ENCODE results near the gene HIBADH.

GRCh38 chr7:27514861-27515260, 147.8 kb downstream of the HIBADH start:
- no peak for TF ChIP-seq NFE2L2 (IDR thresholded peaks at IDR 0.05; ENCODE audit: low read depth, low read length)
- no peak for TF ChIP-seq CTCF (conservative IDR thresholded peaks at IDR 0.05; ENCODE audit: low read depth, low read length)
- no peak for TF ChIP-seq POLR2A (IDR thresholded peaks at IDR 0.05; ENCODE audit: low read depth, low read length)
- TF ChIP-seq MXI1 (IDR thresholded peaks at IDR 0.05; ENCODE audit: borderline replicate concordance, low read depth, low read length) = no peak
- TF ChIP-seq, protein P1, sequence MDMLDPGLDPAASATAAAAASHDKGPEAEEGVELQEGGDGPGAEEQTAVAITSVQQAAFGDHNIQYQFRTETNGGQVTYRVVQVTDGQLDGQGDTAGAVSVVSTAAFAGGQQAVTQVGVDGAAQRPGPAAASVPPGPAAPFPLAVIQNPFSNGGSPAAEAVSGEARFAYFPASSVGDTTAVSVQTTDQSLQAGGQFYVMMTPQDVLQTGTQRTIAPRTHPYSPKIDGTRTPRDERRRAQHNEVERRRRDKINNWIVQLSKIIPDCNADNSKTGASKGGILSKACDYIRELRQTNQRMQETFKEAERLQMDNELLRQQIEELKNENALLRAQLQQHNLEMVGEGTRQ (IDR thresholded peaks at IDR 0.05; ENCODE audit: low read depth, low read length) = no peak
- no peak for TF ChIP-seq RAD21 (IDR thresholded peaks at IDR 0.05; ENCODE audit: low read length)
- no peak for TF ChIP-seq BHLHE40 (IDR thresholded peaks at IDR 0.05; ENCODE audit: low read depth, low read length)
- no peak for TF ChIP-seq CEBPB (IDR thresholded peaks at IDR 0.05; ENCODE audit: low read depth, low read length)
- TF ChIP-seq MAZ (IDR thresholded peaks at IDR 0.05; ENCODE audit: borderline replicate concordance, low read depth, low read length) = no peak
- no peak for TF ChIP-seq RFX5 (IDR thresholded peaks at IDR 0.05; ENCODE audit: low read depth, low read length)

All from IMR-90 (cell line).